Iris pigment epithelial cell (primary cell): ENCODE measurements around the gene MNAT1.
"Not testable (repeated sequence)": the region's sequence is repeated elsewhere in the genome, so short reads cannot be mapped to it uniquely, and the experiment has no call there.

Experiments used
- DNase-seq: peaks from one replicate; pipeline ENCODE4 v3.0.0-alpha.2; 2011; ENCODE audit warnings: low read depth

MNAT1 gene

GRCh38 chr14:60805841-60806430, 71.4 kb downstream of the MNAT1 start:
- peak; percentile 58 for DNase-seq

- DNase-seq, result no peak
Observed at GRCh38 chr14:60807247-60807646, 72.7 kb downstream of the MNAT1 start.

- DNase-seq, result peak; percentile 36
Observed at GRCh38 chr14:60807971-60808370, 73.4 kb downstream of the MNAT1 start.

- no peak for DNase-seq
Observed at GRCh38 chr14:60812987-60813386, 78.4 kb downstream of the MNAT1 start.

GRCh38 chr14:60815371-60815770, 80.8 kb downstream of the MNAT1 start:
- DNase-seq, result no peak

- DNase-seq, result peak; percentile 4
Observed at GRCh38 chr14:60817113-60817512, 82.6 kb downstream of the MNAT1 start.

- no peak for DNase-seq
Observed at GRCh38 chr14:60819575-60819974, 85.0 kb downstream of the MNAT1 start.

GRCh38 chr14:60838601-60839000, 104.0 kb downstream of the MNAT1 start:
- no peak for DNase-seq

GRCh38 chr14:60839057-60839456, 104.5 kb downstream of the MNAT1 start:
- DNase-seq, result no peak

- DNase-seq, result no peak
Observed at GRCh38 chr14:60839657-60840056, 105.1 kb downstream of the MNAT1 start.

GRCh38 chr14:60840313-60840712, 105.8 kb downstream of the MNAT1 start:
- no peak for DNase-seq

- no peak for DNase-seq
Observed at GRCh38 chr14:60845523-60845922, 111.0 kb downstream of the MNAT1 start.

GRCh38 chr14:60848066-60848465, 113.5 kb downstream of the MNAT1 start:
- DNase-seq, result no peak

- DNase-seq, result not testable (repeated sequence)
Observed at GRCh38 chr14:60851692-60852091, 117.1 kb downstream of the MNAT1 start.

GRCh38 chr14:60856111-60856510, 121.5 kb downstream of the MNAT1 start:
- DNase-seq, result no peak

- no peak for DNase-seq
Observed at GRCh38 chr14:60859525-60859924, 125.0 kb downstream of the MNAT1 start.

- DNase-seq, result peak; percentile 5
Observed at GRCh38 chr14:60861545-60862140, 127.1 kb downstream of the MNAT1 start.

GRCh38 chr14:60862283-60862682, 127.7 kb downstream of the MNAT1 start:
- DNase-seq, result peak; percentile 65

GRCh38 chr14:60863249-60863648, 128.7 kb downstream of the MNAT1 start:
- DNase-seq, result no peak

- DNase-seq, result peak; percentile 40
Observed at GRCh38 chr14:60865378-60866127, 131.0 kb downstream of the MNAT1 start.

- peak; percentile 7 for DNase-seq
Observed at GRCh38 chr14:60867503-60868172, 133.1 kb downstream of the MNAT1 start.

GRCh38 chr14:60878121-60878520, 143.6 kb downstream of the MNAT1 start:
- no peak for DNase-seq

GRCh38 chr14:60878536-60878935, 144.0 kb downstream of the MNAT1 start:
- peak; percentile 42 for DNase-seq
